ENCODE measurements around the gene NKPD1. TPM values are rescaled to one million over a fixed set of nuclear protein-coding genes. Genes with fewer than 3 reads are reported as not detected.

The NKPD1 gene
- total and polyA plus RNA-seq, 2 experiments from 2014 or later, result 0.24 to 1.3 TPM

GRCh38 chr19:45206328-45206727 is 45.5 kb upstream of the NKPD1 start (continued):
- TF ChIP-seq, protein P1, sequence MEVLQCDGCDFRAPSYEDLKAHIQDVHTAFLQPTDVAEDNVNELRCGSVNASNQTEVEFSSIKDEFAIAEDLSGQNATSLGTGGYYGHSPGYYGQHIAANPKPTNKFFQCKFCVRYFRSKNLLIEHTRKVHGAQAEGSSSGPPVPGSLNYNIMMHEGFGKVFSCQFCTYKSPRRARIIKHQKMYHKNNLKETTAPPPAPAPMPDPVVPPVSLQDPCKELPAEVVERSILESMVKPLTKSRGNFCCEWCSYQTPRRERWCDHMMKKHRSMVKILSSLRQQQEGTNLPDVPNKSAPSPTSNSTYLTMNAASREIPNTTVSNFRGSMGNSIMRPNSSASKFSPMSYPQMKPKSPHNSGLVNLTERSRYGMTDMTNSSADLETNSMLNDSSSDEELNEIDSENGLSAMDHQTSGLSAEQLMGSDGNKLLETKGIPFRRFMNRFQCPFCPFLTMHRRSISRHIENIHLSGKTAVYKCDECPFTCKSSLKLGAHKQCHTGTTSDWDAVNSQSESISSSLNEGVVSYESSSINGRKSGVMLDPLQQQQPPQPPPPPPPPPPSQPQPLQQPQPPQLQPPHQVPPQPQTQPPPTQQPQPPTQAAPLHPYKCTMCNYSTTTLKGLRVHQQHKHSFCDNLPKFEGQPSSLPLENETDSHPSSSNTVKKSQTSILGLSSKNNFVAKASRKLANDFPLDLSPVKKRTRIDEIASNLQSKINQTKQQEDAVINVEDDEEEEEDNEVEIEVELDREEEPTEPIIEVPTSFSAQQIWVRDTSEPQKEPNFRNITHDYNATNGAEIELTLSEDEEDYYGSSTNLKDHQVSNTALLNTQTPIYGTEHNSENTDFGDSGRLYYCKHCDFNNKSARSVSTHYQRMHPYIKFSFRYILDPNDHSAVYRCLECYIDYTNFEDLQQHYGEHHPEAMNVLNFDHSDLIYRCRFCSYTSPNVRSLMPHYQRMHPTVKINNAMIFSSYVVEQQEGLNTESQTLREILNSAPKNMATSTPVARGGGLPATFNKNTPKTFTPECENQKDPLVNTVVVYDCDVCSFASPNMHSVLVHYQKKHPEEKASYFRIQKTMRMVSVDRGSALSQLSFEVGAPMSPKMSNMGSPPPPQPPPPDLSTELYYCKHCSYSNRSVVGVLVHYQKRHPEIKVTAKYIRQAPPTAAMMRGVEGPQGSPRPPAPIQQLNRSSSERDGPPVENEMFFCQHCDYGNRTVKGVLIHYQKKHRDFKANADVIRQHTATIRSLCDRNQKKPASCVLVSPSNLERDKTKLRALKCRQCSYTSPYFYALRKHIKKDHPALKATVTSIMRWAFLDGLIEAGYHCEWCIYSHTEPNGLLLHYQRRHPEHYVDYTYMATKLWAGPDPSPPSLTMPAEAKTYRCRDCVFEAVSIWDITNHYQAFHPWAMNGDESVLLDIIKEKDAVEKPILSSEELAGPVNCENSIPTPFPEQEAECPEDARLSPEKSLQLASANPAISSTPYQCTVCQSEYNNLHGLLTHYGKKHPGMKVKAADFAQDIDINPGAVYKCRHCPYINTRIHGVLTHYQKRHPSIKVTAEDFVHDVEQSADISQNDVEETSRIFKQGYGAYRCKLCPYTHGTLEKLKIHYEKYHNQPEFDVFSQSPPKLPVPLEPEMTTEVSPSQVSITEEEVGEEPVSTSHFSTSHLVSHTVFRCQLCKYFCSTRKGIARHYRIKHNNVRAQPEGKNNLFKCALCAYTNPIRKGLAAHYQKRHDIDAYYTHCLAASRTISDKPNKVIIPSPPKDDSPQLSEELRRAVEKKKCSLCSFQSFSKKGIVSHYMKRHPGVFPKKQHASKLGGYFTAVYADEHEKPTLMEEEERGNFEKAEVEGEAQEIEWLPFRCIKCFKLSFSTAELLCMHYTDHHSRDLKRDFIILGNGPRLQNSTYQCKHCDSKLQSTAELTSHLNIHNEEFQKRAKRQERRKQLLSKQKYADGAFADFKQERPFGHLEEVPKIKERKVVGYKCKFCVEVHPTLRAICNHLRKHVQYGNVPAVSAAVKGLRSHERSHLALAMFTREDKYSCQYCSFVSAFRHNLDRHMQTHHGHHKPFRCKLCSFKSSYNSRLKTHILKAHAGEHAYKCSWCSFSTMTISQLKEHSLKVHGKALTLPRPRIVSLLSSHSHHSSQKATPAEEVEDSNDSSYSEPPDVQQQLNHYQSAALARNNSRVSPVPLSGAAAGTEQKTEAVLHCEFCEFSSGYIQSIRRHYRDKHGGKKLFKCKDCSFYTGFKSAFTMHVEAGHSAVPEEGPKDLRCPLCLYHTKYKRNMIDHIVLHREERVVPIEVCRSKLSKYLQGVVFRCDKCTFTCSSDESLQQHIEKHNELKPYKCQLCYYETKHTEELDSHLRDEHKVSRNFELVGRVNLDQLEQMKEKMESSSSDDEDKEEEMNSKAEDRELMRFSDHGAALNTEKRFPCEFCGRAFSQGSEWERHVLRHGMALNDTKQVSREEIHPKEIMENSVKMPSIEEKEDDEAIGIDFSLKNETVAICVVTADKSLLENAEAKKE (CRISPR knock-in tag; IDR thresholded peaks at IDR 0.05), result no peak
- no peak for TF ChIP-seq ZNF331 (CRISPR knock-in tag; IDR thresholded peaks at IDR 0.05; ENCODE audit: low read depth)

DNA sequence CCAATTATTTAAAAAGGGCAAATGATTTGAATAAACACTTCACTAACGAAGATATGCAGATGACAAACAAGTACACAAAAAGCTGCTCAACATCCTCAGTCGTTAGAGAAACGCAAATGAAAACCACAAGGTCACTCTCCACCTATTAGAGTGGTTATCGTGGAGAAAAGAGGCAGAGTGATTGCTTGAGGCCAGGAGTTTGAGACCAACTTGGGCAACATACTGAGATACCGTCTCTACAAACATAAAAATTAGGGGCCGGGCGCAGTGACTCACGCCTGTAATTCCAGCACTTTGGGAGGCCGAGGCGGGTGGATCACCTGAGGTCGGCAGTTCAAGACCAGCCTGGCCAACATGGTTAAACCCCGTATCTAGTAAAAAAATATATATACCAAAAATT is 45.0 kb upstream of the NKPD1 start:
- Histone ChIP-seq H3K79me2 (replicated peaks; ENCODE audit: insufficient read depth) (no peaks in the 10 kb centered on the region), H3K36me3 (ENCODE audit: insufficient read depth) (no peaks in the 10 kb centered on the region), H2AFZ (no peak overlapping the region), H3K27me3 (ENCODE audit: insufficient read depth) (no peaks in the 10 kb centered on the region), H3K4me2 (no peak overlapping the region), H3K9me2 (ENCODE audit: insufficient read depth) (no peaks in the 10 kb centered on the region), H3K27ac (ENCODE audit: low read depth) (no peak overlapping the region), H3K4me3 (no peak overlapping the region), H4K20me1 (replicated peaks; ENCODE audit: insufficient read depth) (no peaks in the 10 kb centered on the region), H3K4me1 (ENCODE audit: insufficient read depth) (no peaks in the 10 kb centered on the region), H3F3A (replicated peaks; ENCODE audit: low read depth) (no peaks in the 10 kb centered on the region)
- Mint-ChIP-seq H3K27ac (no peak overlapping the region), H3K4me1 (no peaks in the 10 kb centered on the region; the same call in 2 of the 3 replicates), H3K27me3 (ENCODE audit: insufficient read depth, low read depth, poor library complexity) (peaks cover 2% of the 10 kb centered on the region), H3K9me3 (no peaks in the 10 kb centered on the region), H3K36me3 (ENCODE audit: low read depth) (no peaks in the 10 kb centered on the region), H3K4me3 (no peak overlapping the region)
- TF ChIP-seq ETS1 (IDR thresholded peaks at IDR 0.05) (no peak), CREB1 (CRISPR knock-in tag; IDR thresholded peaks at IDR 0.05; ENCODE audit: low read depth) (no peak), ZNF114 (CRISPR knock-in tag; IDR thresholded peaks at IDR 0.05) (no peak), POLR2AphosphoS5 (IDR thresholded peaks at IDR 0.05; ENCODE audit: low read depth) (no peak), ZNF331 (CRISPR knock-in tag; IDR thresholded peaks at IDR 0.05; ENCODE audit: low read depth) (no peak), EZH2 (IDR thresholded peaks at IDR 0.05; ENCODE audit: low read depth, unreplicated experiment) (no peak)
- ATAC-seq (no peak), DNase-seq (ENCODE audit: low spot score) (no peak)
